ENCODE results near the gene CGNL1.

CGNL1 gene

GRCh38 chr15:57519806-57520205 lies 143.5 kb downstream of the CGNL1 start:
- DNase-seq (ENCODE audit: low read depth in 1 of 2, low spot score in 1 of 2), result no peak

- no peak for DNase-seq (ENCODE audit: low read depth in 1 of 2, low spot score in 1 of 2)
Observed at GRCh38 chr15:57521503-57521902, 145.2 kb downstream of the CGNL1 start.

- no peak for DNase-seq (ENCODE audit: low read depth in 1 of 2, low spot score in 1 of 2)
Observed at GRCh38 chr15:57522148-57522547, 145.8 kb downstream of the CGNL1 start.

- no peak for DNase-seq (ENCODE audit: low read depth in 1 of 2, low spot score in 1 of 2)
Observed at GRCh38 chr15:57525581-57525980, 149.3 kb downstream of the CGNL1 start.

GRCh38 chr15:57526076-57526475 lies 149.8 kb downstream of the CGNL1 start:
- DNase-seq (ENCODE audit: low read depth in 1 of 2, low spot score in 1 of 2), result no peak

- DNase-seq (ENCODE audit: low read depth in 1 of 2, low spot score in 1 of 2), result no peak
Observed at GRCh38 chr15:57526615-57527014, 150.3 kb downstream of the CGNL1 start.

- DNase-seq (ENCODE audit: low read depth in 1 of 2, low spot score in 1 of 2), result no peak
Observed at GRCh38 chr15:57527382-57528091, 151.2 kb downstream of the CGNL1 start.

- DNase-seq (ENCODE audit: low read depth in 1 of 2, low spot score in 1 of 2), result no peak
Observed at GRCh38 chr15:57528940-57529565, 152.7 kb downstream of the CGNL1 start.

GRCh38 chr15:57529748-57530147 lies 153.4 kb downstream of the CGNL1 start:
- no peak for DNase-seq (ENCODE audit: low read depth in 1 of 2, low spot score in 1 of 2)

- DNase-seq (ENCODE audit: low read depth in 1 of 2, low spot score in 1 of 2), result no peak
Observed at GRCh38 chr15:57532731-57533447, 156.6 kb downstream of the CGNL1 start.

GRCh38 chr15:57533448-57533799 lies 157.1 kb downstream of the CGNL1 start:
- no peak for DNase-seq (ENCODE audit: low read depth in 1 of 2, low spot score in 1 of 2)

- DNase-seq (ENCODE audit: low read depth in 1 of 2, low spot score in 1 of 2), result no peak
Observed at GRCh38 chr15:57534281-57534680, 158.0 kb downstream of the CGNL1 start.

GRCh38 chr15:57537072-57537471 lies 160.8 kb downstream of the CGNL1 start:
- no peak for DNase-seq (ENCODE audit: low read depth in 1 of 2, low spot score in 1 of 2)

- no peak for DNase-seq (ENCODE audit: low read depth in 1 of 2, low spot score in 1 of 2)
Observed at GRCh38 chr15:57537488-57538264, 161.4 kb downstream of the CGNL1 start.

- DNase-seq (ENCODE audit: low read depth in 1 of 2, low spot score in 1 of 2), result no peak
Observed at GRCh38 chr15:57538265-57538529, 161.9 kb downstream of the CGNL1 start.

- no peak for DNase-seq (ENCODE audit: low read depth in 1 of 2, low spot score in 1 of 2)
Observed at GRCh38 chr15:57538821-57539220, 162.5 kb downstream of the CGNL1 start.

GRCh38 chr15:57540211-57540610 lies 163.9 kb downstream of the CGNL1 start:
- DNase-seq (ENCODE audit: low read depth in 1 of 2, low spot score in 1 of 2), result no peak

GRCh38 chr15:57540736-57541135 lies 164.4 kb downstream of the CGNL1 start:
- no peak for DNase-seq (ENCODE audit: low read depth in 1 of 2, low spot score in 1 of 2)

GRCh38 chr15:57541271-57541670 lies 165.0 kb downstream of the CGNL1 start:
- no peak for DNase-seq (ENCODE audit: low read depth in 1 of 2, low spot score in 1 of 2)

- no peak for DNase-seq (ENCODE audit: low read depth in 1 of 2, low spot score in 1 of 2)
Observed at GRCh38 chr15:57541805-57542504, 165.7 kb downstream of the CGNL1 start.

GRCh38 chr15:57542505-57542817 lies 166.2 kb downstream of the CGNL1 start:
- DNase-seq (ENCODE audit: low read depth in 1 of 2, low spot score in 1 of 2), result no peak
